Parathyroid adenoma (tissue), 2 donors: Measurements from ENCODE around the gene FANCG.

Experiments
- H2AFZ ChIP-seq: fragments of 300-600 bp; sonication (generic); one replicate; pipeline ENCODE4 v1.7.0; 2017; ENCODE audit warnings: antibody characterized with exemption, mild to moderate bottlenecking
- H3K27ac ChIP-seq: fragments of 300-600 bp; sonication (generic); one replicate; pipeline ENCODE4 v1.7.0; 2017
- H3K27me3 ChIP-seq: fragments of 300-600 bp; sonication (generic); one replicate; pipeline ENCODE4 v1.7.0; 2017; ENCODE audit warnings: low read length; ENCODE audit not compliant: control insufficient read depth, insufficient read depth
- H3K36me3 ChIP-seq: fragments of 300-600 bp; sonication (generic); one replicate; pipeline ENCODE4 v1.7.0; 2017; ENCODE audit warnings: low read length; ENCODE audit not compliant: control insufficient read depth, insufficient read depth
- H3K4me1 ChIP-seq: fragments of 300-600 bp; sonication (generic); one replicate; pipeline ENCODE4 v1.7.0; 2017; ENCODE audit warnings: control low read depth
- H3K4me2 ChIP-seq: fragments of 300-600 bp; sonication (generic); one replicate; pipeline ENCODE4 v1.7.0; 2017; ENCODE audit warnings: low read length
- H3K4me3 ChIP-seq: fragments of 300-600 bp; sonication (generic); one replicate; pipeline ENCODE4 v1.7.0; 2017; ENCODE audit warnings: low read depth, low read length
- H3K79me2 ChIP-seq: fragments of 300-600 bp; sonication (generic); one replicate; pipeline ENCODE4 v1.7.0; 2017; ENCODE audit warnings: control low read depth
- H3K9ac ChIP-seq: fragments of 300-600 bp; sonication (generic); one replicate; pipeline ENCODE4 v1.7.0; 2017; ENCODE audit warnings: mild to moderate bottlenecking
- H3K9me3 ChIP-seq: fragments of 300-600 bp; sonication (generic); one replicate; pipeline ENCODE4 v1.7.0; 2017; ENCODE audit warnings: low read length; ENCODE audit not compliant: control insufficient read depth
- TF ChIP-seq, protein P1 (sequence below): fragments of 300-600 bp; sonication (generic); IDR thresholded peaks from one replicate; pipeline ENCODE4 v1.7.0; 2017; ENCODE audit warnings: antibody characterized with exemption, mild to moderate bottlenecking
- donor health status: primary hyperparathyroidism.

FANCG gene

DNA sequence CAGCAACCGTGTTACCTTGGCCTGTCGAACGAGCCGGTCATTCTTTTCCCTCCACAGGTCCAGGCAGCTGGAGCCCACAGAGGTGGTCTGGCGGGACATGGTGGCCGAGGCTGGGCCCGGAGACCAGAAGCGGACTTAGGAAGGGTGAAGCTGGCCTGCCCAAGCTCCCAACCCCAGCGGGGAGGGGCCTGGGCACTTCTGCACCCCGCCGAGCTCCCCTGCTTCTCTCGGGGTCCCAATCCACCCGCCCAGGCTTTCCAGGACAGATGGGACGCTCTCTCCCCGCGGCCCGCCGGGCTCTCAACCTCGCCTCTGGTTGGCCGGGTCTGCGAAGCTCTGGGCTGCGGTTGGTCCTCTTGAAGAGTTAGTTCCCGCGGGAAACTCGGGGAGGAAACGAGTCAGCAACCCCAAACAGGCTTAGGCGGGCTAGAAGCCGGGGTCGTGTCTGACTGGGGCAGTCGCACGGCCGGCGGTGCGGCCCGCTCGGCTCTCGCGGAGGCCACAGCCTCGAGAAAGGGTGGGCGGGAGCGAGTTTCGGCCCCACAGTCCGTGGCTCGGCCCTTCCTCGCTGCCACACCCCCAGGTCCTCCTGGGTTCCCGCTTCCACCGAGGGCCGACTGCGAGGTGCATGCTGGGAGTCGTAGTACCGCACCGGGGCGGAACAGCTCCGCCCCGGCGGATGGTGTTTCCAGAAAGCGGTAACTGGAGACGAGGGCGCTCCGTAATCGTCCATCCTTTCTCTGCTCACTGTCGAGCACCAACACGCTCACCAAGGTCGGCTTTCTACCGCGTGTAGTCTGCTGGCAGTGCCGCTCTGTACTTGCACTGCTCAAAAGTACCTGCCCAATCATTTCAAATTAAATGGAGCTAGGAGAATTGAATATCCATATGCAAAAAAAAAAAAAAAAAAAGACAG, at the start of gene FANCG:
Gene FANCG, minus strand, starts transcription at position 517 of the 916 bp plus-strand sequence. Its CDS starts 418 bp downstream, at position 99.
- Histone ChIP-seq H3K4me3 (peak within 1 kb of the TSS; percentile 86), H3K4me2 (peak within 1 kb of the TSS; percentile 89), H3K9ac (peak within 1 kb of the TSS; percentile 4), H3K27ac (peak within 1 kb of the TSS; percentile 47), H2AFZ (peak within 1 kb of the TSS; percentile 79), H3K4me1 (peaks cover 2% of the 10 kb centered on the region), H3K9me3 (no peaks in the 10 kb centered on the region), H3K36me3 (no peaks in the 10 kb centered on the region), H3K79me2 (no peaks in the 10 kb centered on the region), H3K27me3 (no peaks in the 10 kb centered on the region)
- TF ChIP-seq, protein P1, sequence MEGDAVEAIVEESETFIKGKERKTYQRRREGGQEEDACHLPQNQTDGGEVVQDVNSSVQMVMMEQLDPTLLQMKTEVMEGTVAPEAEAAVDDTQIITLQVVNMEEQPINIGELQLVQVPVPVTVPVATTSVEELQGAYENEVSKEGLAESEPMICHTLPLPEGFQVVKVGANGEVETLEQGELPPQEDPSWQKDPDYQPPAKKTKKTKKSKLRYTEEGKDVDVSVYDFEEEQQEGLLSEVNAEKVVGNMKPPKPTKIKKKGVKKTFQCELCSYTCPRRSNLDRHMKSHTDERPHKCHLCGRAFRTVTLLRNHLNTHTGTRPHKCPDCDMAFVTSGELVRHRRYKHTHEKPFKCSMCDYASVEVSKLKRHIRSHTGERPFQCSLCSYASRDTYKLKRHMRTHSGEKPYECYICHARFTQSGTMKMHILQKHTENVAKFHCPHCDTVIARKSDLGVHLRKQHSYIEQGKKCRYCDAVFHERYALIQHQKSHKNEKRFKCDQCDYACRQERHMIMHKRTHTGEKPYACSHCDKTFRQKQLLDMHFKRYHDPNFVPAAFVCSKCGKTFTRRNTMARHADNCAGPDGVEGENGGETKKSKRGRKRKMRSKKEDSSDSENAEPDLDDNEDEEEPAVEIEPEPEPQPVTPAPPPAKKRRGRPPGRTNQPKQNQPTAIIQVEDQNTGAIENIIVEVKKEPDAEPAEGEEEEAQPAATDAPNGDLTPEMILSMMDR, result no peak

DNA sequence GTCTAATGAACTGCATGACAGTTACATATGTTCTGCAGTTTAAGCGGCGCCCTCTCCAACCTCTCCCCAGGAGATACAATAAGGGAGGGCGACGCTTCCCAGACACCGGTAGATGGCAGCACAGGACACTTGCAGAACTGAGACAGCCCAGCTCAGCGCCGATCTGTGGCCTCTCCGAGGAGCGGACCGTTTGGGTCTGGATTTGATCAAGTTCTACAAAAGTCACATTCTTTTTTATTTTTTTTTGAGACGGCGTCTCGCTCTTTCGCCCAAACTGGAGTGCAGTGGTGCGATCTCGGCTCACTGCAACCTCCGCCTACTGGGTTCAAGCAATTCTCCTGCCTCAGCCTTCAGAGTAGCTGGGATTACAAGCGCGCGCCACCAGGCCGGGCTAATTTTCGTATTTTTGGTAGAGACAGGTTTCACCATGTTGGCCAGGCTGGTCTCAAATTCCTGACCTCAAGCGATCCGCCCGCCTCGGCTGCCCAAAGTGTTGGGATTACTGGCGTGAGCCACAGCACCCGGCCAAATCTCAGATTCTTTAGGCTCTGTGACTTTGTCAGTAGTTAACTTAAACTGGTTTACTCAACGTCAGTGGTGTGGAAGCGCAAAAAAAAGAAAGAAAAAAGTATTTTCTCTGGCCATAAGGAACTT, 37.3 kb upstream of the FANCG start:
- Histone ChIP-seq H3K27ac (peak overlapping the region; percentile 90), H3K4me1 (peaks cover 5% of the 10 kb centered on the region)
- TF ChIP-seq, protein P1, result peak; percentile 86

DNA sequence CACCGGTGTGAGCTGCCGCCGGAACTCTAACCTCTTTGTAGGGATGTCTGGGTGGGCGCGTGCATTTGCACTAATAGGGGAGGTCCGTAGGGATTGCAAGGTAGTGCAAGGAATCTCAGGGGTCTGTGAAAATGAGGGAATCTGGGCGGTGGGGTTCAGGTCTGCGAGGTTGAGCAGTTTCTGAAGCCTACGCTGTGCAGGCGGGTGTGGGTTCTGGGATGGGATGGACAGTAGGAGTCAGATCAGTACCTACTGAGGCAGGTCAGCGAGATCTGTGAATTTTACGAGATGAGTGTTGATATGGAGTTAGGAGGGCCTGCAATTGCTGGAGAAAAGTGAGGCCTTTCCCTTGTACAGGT, 36.8 kb upstream of the FANCG start:
- Histone ChIP-seq H3K27me3 (no peaks in the 10 kb centered on the region), H3K9ac (no peak overlapping the region), H3K4me2 (peak overlapping the region; percentile 73), H3K36me3 (no peaks in the 10 kb centered on the region), H3K4me1 (peaks cover 5% of the 10 kb centered on the region), H3K27ac (peak overlapping the region; percentile 90), H2AFZ (peak overlapping the region; percentile 86), H3K9me3 (no peaks in the 10 kb centered on the region), H3K79me2 (peaks cover 2% of the 10 kb centered on the region), H3K4me3 (peak overlapping the region; percentile 52)
- TF ChIP-seq, protein P1, result no peak

More for the DNA sequence above, 37.3 kb upstream of the FANCG start:
- peak overlapping the region; percentile 73 for H3K4me2 ChIP-seq
- H3K4me3 ChIP-seq, result peak overlapping the region; percentile 52
- H3K9ac ChIP-seq, result no peak overlapping the region
- peaks cover 2% of the 10 kb centered on the region for H3K79me2 ChIP-seq
- H3K9me3 ChIP-seq, result no peaks in the 10 kb centered on the region
- H3K27me3 ChIP-seq, result no peaks in the 10 kb centered on the region
- peak overlapping the region; percentile 86 for H2AFZ ChIP-seq
- no peaks in the 10 kb centered on the region for H3K36me3 ChIP-seq

DNA sequence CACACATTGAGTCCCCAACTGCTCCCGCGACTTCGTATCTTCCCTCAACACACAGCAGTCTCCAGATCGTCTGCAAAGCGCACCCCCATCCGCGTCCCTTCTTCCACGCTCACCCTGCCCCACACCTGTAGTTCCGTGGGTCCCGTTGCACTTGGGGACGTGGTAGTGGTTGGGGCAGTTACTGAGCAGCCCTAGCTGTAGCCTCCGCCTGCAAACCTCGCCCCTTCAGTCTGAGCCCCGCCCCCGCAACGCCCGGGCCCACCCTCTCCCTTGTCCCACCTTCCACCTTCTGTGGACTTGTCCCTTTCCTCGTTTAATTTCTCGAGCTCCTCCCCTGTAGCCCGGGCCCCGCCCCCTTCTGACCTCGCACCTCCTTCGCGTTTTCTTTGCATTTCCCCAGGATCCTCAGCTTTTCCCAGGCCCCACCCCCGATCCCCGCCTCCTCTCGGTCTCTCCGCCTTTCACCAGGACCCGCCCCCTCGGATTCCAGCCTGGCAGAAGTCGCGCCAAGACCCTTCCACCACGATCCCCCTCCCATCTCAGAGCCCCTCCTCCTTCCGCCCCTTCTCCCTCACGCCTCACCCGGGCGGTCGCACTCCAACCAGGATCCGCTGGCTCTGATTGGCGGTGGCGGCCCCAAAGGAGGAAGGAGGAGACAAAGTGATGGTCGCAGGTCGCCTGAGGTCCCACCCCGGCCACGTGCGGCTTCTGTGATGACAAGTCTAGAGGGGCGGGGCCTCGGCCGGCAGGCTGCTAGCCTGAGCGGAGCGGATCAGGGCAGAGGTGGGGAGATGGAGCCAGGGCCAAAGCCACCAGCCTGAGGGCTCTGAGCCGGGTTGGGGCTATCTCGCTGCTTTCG, 36.2 kb upstream of the FANCG start, which contains the start of gene ATOSB:
Gene ATOSB, minus strand, starts transcription at position 183 of the 859 bp plus-strand sequence. CDS start 7,588 bp downstream, outside the sequence.
- H3K4me1 ChIP-seq, result peaks cover 5% of the 10 kb centered on the region
- H3K27me3 ChIP-seq, result no peaks in the 10 kb centered on the region
- H3K4me2 ChIP-seq, result peak within 1 kb of the TSS; percentile 73

More for the DNA sequence above, 36.2 kb upstream of the FANCG start, which contains the start of gene ATOSB:
- TF ChIP-seq, protein P1, result no peak
- peak within 1 kb of the TSS; percentile 86 for H2AFZ ChIP-seq
- H3K9ac ChIP-seq, result no peak within 1 kb of the TSS
- H3K79me2 ChIP-seq, result peaks cover 2% of the 10 kb centered on the region
- peak within 1 kb of the TSS; percentile 52 for H3K4me3 ChIP-seq
- H3K9me3 ChIP-seq, result no peaks in the 10 kb centered on the region
- H3K27ac ChIP-seq, result peak within 1 kb of the TSS; percentile 90
- H3K36me3 ChIP-seq, result no peaks in the 10 kb centered on the region
